Measurements from ENCODE around the gene PITPNB.
A peak's percentile ranks its signal among the peaks of the same experiment; 100 is the strongest.

The PITPNB gene

DNA sequence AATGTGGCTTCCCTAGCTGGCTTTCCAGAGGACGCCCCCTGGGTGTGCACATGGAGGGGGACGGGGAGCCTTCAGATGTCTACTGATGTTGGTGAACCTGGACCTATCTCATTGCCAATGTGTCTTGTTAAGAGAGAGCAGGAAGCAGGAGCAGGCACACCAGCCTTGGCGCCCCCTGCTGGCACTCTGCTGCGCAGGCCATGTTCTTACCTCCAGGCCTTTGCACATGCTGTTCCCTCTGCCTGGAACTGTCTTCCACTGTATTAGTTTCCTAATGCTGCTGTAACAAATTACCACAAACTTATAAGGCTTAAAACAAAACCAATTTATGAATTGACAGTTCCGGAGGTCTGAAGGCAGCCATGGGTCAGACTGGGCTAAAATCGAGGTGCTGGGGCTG lies 93.9 kb downstream of the PITPNB start:
- TF ChIP-seq, protein P1, sequence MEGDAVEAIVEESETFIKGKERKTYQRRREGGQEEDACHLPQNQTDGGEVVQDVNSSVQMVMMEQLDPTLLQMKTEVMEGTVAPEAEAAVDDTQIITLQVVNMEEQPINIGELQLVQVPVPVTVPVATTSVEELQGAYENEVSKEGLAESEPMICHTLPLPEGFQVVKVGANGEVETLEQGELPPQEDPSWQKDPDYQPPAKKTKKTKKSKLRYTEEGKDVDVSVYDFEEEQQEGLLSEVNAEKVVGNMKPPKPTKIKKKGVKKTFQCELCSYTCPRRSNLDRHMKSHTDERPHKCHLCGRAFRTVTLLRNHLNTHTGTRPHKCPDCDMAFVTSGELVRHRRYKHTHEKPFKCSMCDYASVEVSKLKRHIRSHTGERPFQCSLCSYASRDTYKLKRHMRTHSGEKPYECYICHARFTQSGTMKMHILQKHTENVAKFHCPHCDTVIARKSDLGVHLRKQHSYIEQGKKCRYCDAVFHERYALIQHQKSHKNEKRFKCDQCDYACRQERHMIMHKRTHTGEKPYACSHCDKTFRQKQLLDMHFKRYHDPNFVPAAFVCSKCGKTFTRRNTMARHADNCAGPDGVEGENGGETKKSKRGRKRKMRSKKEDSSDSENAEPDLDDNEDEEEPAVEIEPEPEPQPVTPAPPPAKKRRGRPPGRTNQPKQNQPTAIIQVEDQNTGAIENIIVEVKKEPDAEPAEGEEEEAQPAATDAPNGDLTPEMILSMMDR (IDR thresholded peaks at IDR 0.05; ENCODE audit: insufficient read depth, low read length, poor library complexity, severe bottlenecking) = peak; percentile 54
- Histone ChIP-seq H3K4me3 (replicated peaks; ENCODE audit: low read depth, low read length) (no peak overlapping the region), H3K27me3 (replicated peaks; ENCODE audit: control insufficient read depth, insufficient read depth, low read length) (no peaks in the 10 kb centered on the region), H3K36me3 (ENCODE audit: control insufficient read depth, insufficient read depth, low read length) (no peaks in the 10 kb centered on the region)
- DNase-seq (ENCODE audit: extremely low read depth, insufficient read length) = no peak

GRCh38 chr22:27823221-27823620 lies 95.8 kb downstream of the PITPNB start:
- no peaks in the 10 kb centered on the region for H3K36me3 ChIP-seq (ENCODE audit: control insufficient read depth, insufficient read depth, low read length)
- TF ChIP-seq, protein P1 (IDR thresholded peaks at IDR 0.05; ENCODE audit: insufficient read depth, low read length, poor library complexity, severe bottlenecking) = no peak
- H3K27me3 ChIP-seq (replicated peaks; ENCODE audit: control insufficient read depth, insufficient read depth, low read length) = no peaks in the 10 kb centered on the region
- no peak overlapping the region for H3K4me3 ChIP-seq (replicated peaks; ENCODE audit: low read depth, low read length)
- no peak for DNase-seq (ENCODE audit: extremely low read depth, insufficient read length)

- H3K4me3 ChIP-seq (replicated peaks; ENCODE audit: low read depth, low read length) = no peak overlapping the region
- DNase-seq (ENCODE audit: extremely low read depth, insufficient read length) = no peak
- TF ChIP-seq, protein P1 (IDR thresholded peaks at IDR 0.05; ENCODE audit: insufficient read depth, low read length, poor library complexity, severe bottlenecking) = no peak
- H3K36me3 ChIP-seq (ENCODE audit: control insufficient read depth, insufficient read depth, low read length) = no peaks in the 10 kb centered on the region
- H3K27me3 ChIP-seq (replicated peaks; ENCODE audit: control insufficient read depth, insufficient read depth, low read length) = no peaks in the 10 kb centered on the region
Measured at GRCh38 chr22:27820896-27821866, 97.9 kb downstream of the PITPNB start.

- DNase-seq (ENCODE audit: extremely low read depth, insufficient read length) = no peak
- TF ChIP-seq, protein P1 (IDR thresholded peaks at IDR 0.05; ENCODE audit: insufficient read depth, low read length, poor library complexity, severe bottlenecking) = no peak
- H3K4me3 ChIP-seq (replicated peaks; ENCODE audit: low read depth, low read length) = no peak overlapping the region
- H3K36me3 ChIP-seq (ENCODE audit: control insufficient read depth, insufficient read depth, low read length) = no peaks in the 10 kb centered on the region
- H3K27me3 ChIP-seq (replicated peaks; ENCODE audit: control insufficient read depth, insufficient read depth, low read length) = no peaks in the 10 kb centered on the region; the same call in 1 of the 2 replicates
Measured at GRCh38 chr22:27816552-27816951, 102.5 kb downstream of the PITPNB start.

DNA sequence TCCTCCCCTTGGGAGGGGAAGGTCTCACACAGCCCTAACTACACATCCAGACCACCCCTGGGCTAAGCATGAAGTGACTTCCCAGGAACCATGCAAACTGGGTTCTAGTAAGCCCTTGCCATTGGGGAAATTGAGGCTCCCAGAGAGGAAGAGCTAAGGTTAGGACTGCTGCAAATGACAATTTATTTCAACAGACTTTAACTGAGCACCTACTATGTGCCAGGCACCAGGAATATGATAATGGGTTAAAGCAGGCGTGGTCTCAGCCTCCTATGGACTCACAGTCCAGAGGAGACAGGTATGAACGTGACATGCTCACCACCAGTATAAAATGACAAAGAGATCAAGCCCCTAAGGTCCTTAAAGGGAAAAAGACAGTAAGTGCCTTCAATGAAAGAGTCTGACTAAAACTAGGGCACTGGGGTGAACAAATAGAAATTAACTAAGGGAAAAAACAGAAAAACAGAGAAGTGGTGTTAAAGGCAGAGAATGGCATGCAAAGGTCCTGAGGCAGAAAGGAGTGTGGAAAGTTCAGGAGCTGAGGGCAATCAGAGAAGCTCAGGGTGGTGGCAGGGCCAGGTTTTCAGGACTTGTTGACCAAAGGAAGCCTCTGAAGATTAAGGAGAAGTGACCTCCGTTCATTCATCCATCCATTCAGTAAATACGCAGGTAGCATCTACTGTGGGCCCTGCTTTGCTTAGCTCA lies 103.1 kb downstream of the PITPNB start:
- no peak for DNase-seq (ENCODE audit: extremely low read depth, insufficient read length)
- TF ChIP-seq, protein P1 (IDR thresholded peaks at IDR 0.05; ENCODE audit: insufficient read depth, low read length, poor library complexity, severe bottlenecking) = no peak
- H3K27me3 ChIP-seq (replicated peaks; ENCODE audit: control insufficient read depth, insufficient read depth, low read length) = no peaks in the 10 kb centered on the region; the same call in 1 of the 2 replicates

More for the DNA sequence above, 103.1 kb downstream of the PITPNB start:
- H3K36me3 ChIP-seq (ENCODE audit: control insufficient read depth, insufficient read depth, low read length) = no peaks in the 10 kb centered on the region
- H3K4me3 ChIP-seq (replicated peaks; ENCODE audit: low read depth, low read length) = no peak overlapping the region
